Skeletal muscle tissue (tissue), 4 donors: ENCODE results near the gene C3orf85. TPM values are rescaled to one million over a fixed set of nuclear protein-coding genes. Genes with fewer than 3 reads are reported as not detected.

Experiments
- H3K27ac ChIP-seq: one replicate; pipeline ENCODE4 v1.7.0; 2013; ENCODE audit warnings: mild to moderate bottlenecking, low read depth, low read length, inconsistent platforms
- H3K27me3 ChIP-seq, 3 donors: one replicate each; pipeline ENCODE4 v1.7.0; 2013; ENCODE audit warnings: low read length in 3 of 3; ENCODE audit not compliant: control insufficient read depth in 3 of 3, insufficient read depth in 3 of 3
- H3K36me3 ChIP-seq, 3 donors: one replicate each; pipeline ENCODE4 v1.7.0; 2013; ENCODE audit warnings: low read length in 3 of 3; ENCODE audit not compliant: control insufficient read depth in 3 of 3, insufficient read depth in 3 of 3
- H3K4me1 ChIP-seq, 3 donors: one replicate each; pipeline ENCODE4 v1.7.0; 2013; ENCODE audit warnings: low read length in 3 of 3, mild to moderate bottlenecking in 3 of 3; ENCODE audit not compliant: control insufficient read depth in 3 of 3, insufficient read depth in 3 of 3
- H3K4me3 ChIP-seq, 3 donors: one replicate each; pipeline ENCODE4 v1.7.0; 2013; ENCODE audit warnings: low read length in 3 of 3
- H3K9ac ChIP-seq, 3 donors: one replicate each; pipeline ENCODE4 v1.7.0; 2013; ENCODE audit warnings: low read length in 3 of 3, mild to moderate bottlenecking in 3 of 3, moderate library complexity in 2 of 3, low read depth in 1 of 3
- H3K9me3 ChIP-seq, 3 donors: one replicate each; pipeline ENCODE4 v1.7.0; 2013; ENCODE audit warnings: low read length in 3 of 3; ENCODE audit not compliant: control insufficient read depth in 3 of 3
- total RNA-seq: library from RNA; depleted of rRNA; stranded (reverse); fragments of >200 nt; gene quantifications from one replicate; pipeline ENCODE4 v1.2.3, GENCODE V29; 2014
- donor health status: Osteomylitis.

Gene C3orf85
- total RNA-seq, 1 donor from 2014 or later = not detected

- H3K4me3 ChIP-seq = no peak overlapping the region
- H3K27ac ChIP-seq = no peak overlapping the region
- H3K9me3 ChIP-seq = peaks cover 0 to 3% (median 0%) of the 10 kb centered on the region in 3 donors
- H3K27me3 ChIP-seq = no peaks in the 10 kb centered on the region
- no peaks in the 10 kb centered on the region for H3K4me1 ChIP-seq
- no peak overlapping the region for H3K9ac ChIP-seq
- no peaks in the 10 kb centered on the region for H3K36me3 ChIP-seq
Observed at GRCh38 chr3:109176726-109177125, 40.2 kb downstream of the C3orf85 start.

- H3K27me3 ChIP-seq = no peaks in the 10 kb centered on the region
- H3K9ac ChIP-seq = no peak overlapping the region
- peaks cover 0 to 3% (median 0%) of the 10 kb centered on the region in 3 donors for H3K9me3 ChIP-seq
Observed at GRCh38 chr3:109177908-109178307, 41.4 kb downstream of the C3orf85 start.

DNA sequence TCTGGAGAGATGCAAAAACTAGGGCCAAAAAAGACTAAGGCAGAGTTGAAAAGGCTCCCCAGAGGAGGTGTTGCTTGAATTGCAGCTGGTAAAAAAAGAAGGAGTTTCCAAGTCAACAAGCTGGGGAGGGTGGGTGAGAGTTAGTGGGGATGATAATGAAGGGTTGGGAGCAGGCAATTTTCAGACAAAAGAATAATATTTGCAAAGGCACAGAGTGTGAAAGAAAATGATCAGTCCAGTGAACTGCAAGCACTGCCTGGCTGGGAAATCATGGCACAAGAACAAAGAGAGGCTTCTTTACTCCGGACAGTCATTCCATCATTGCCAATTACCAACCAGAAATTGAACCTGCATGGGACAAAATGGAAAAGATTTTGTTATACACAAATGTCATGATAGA lies 42.2 kb downstream of the C3orf85 start:
- Histone ChIP-seq H3K9ac (no peak overlapping the region), H3K27me3 (no peaks in the 10 kb centered on the region), H3K36me3 (no peaks in the 10 kb centered on the region), H3K27ac (no peak overlapping the region), H3K4me3 (no peak overlapping the region), H3K9me3 (peaks cover 0 to 3% (median 0%) of the 10 kb centered on the region in 3 donors), H3K4me1 (no peaks in the 10 kb centered on the region)

More at GRCh38 chr3:109177908-109178307, 41.4 kb downstream of the C3orf85 start:
- no peaks in the 10 kb centered on the region for H3K4me1 ChIP-seq
- H3K27ac ChIP-seq = no peak overlapping the region
- H3K4me3 ChIP-seq = no peak overlapping the region
- H3K36me3 ChIP-seq = no peaks in the 10 kb centered on the region

DNA sequence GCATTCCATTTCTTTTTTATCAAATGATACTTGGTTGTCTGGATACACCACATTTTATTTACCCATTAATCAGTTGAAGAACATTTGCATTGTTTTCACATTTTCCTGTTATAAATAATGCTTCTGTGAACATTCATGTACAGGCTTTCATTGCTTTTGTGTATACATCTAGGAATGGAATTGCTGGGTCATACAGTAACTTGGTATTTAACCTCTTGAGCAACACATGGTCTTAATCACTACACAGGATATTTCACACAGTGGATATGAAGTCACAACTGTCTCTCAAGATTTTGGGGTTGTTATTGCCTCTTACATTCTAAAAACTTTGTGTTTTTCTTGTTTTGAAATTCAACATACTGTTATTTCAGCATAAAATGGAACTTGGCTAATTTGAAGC lies 48.2 kb downstream of the C3orf85 start:
- Histone ChIP-seq H3K9ac (no peak overlapping the region), H3K4me1 (no peaks in the 10 kb centered on the region), H3K36me3 (no peaks in the 10 kb centered on the region)

DNA sequence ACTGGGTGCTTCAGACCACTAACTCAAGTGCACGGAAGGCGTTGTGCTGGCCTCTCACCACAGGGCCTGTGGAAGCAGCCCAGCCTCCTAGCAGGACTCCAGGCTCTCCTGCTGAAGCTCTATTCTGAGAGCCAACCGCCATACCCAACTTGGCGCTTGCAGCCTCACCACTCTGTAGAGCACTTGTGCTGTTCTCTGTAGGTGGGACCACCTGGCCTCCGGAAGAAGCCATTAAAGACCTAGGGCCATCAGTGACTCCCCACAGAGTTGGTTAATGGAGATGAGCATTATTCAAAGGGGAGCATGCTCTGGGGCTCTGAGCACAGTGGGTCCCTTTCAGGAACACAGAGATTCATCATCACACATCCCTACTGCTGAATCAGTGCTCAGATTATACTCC lies 50.9 kb downstream of the C3orf85 start:
- Histone ChIP-seq H3K27ac (no peak overlapping the region), H3K9me3 (no peaks in the 10 kb centered on the region), H3K36me3 (no peaks in the 10 kb centered on the region), H3K4me3 (no peak overlapping the region), H3K4me1 (no peaks in the 10 kb centered on the region), H3K27me3 (no peaks in the 10 kb centered on the region), H3K9ac (no peak overlapping the region)

More for the DNA sequence above, 48.2 kb downstream of the C3orf85 start:
- no peaks in the 10 kb centered on the region for H3K27me3 ChIP-seq
- no peaks in the 10 kb centered on the region for H3K9me3 ChIP-seq
- H3K27ac ChIP-seq = no peak overlapping the region
- no peak overlapping the region for H3K4me3 ChIP-seq

- Histone ChIP-seq H3K9ac (no peak overlapping the region), H3K9me3 (no peaks in the 10 kb centered on the region), H3K4me3 (no peak overlapping the region), H3K4me1 (no peaks in the 10 kb centered on the region), H3K27me3 (no peaks in the 10 kb centered on the region), H3K27ac (no peak overlapping the region), H3K36me3 (no peaks in the 10 kb centered on the region)
Observed at GRCh38 chr3:109188741-109189140, 52.2 kb downstream of the C3orf85 start.

DNA sequence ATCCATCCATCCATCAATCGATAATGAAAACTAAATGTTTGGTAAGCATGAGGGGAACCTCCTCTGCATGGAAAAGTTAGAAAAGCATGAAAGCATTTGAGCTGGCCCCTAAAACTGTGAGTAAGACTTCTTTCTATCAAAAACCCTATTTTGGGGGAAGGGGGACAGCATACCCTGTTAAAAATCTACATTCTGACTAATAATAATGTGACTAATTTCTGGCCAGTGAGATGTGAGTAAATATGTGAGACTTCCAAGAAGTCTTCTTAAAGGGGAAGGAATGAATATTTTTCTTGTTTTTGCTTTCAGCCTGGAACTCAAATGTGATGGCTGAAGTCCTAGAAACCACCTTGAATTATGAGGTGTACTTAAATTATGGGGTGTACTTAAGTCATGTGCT lies 54.9 kb downstream of the C3orf85 start:
- Histone ChIP-seq H3K9me3 (no peaks in the 10 kb centered on the region), H3K27ac (no peak overlapping the region), H3K27me3 (no peaks in the 10 kb centered on the region), H3K4me3 (no peak overlapping the region), H3K36me3 (no peaks in the 10 kb centered on the region), H3K9ac (no peak overlapping the region), H3K4me1 (no peaks in the 10 kb centered on the region)

- H3K27me3 ChIP-seq = no peaks in the 10 kb centered on the region
- H3K36me3 ChIP-seq = no peaks in the 10 kb centered on the region
- H3K9me3 ChIP-seq = no peaks in the 10 kb centered on the region
- no peaks in the 10 kb centered on the region for H3K4me1 ChIP-seq
- no peak overlapping the region for H3K27ac ChIP-seq
- H3K4me3 ChIP-seq = no peak overlapping the region
- H3K9ac ChIP-seq = no peak overlapping the region
Observed at GRCh38 chr3:109195815-109196214, 59.3 kb downstream of the C3orf85 start.

Other genes starting within 250 kb of the C3orf85 start
- gene GUCA1C, start 182.8 kb upstream of the C3orf85 start, total RNA-seq = not detected
- gene MORC1, start 18.6 kb upstream of the C3orf85 start, total RNA-seq = not detected
- not detected for gene DPPA2, start 179.8 kb downstream of the C3orf85 start, total RNA-seq
- gene DPPA4, start 200.8 kb downstream of the C3orf85 start, total RNA-seq = 0.52 TPM